ENCODE data around the gene NFIA.

DNA sequence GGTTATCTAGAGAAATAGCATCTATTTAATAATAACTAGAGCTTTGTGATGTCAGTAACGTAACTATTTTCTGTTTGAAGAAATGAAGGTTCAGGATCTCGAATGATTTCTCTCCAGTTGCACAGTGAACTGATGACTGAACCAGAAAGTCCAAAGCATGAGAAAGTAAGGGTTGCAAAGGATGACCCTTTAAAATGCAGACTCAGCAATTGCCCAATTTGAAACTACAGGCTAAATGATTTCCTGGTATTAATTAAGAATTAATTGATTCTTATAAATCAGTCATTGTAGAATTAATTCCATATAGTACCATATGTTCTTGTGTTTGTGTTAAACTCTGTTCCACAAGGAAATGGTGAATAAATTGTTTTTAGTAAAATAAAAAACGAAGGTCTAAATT, 318.6 kb downstream of the NFIA start:
- TF ChIP-seq, protein P1, sequence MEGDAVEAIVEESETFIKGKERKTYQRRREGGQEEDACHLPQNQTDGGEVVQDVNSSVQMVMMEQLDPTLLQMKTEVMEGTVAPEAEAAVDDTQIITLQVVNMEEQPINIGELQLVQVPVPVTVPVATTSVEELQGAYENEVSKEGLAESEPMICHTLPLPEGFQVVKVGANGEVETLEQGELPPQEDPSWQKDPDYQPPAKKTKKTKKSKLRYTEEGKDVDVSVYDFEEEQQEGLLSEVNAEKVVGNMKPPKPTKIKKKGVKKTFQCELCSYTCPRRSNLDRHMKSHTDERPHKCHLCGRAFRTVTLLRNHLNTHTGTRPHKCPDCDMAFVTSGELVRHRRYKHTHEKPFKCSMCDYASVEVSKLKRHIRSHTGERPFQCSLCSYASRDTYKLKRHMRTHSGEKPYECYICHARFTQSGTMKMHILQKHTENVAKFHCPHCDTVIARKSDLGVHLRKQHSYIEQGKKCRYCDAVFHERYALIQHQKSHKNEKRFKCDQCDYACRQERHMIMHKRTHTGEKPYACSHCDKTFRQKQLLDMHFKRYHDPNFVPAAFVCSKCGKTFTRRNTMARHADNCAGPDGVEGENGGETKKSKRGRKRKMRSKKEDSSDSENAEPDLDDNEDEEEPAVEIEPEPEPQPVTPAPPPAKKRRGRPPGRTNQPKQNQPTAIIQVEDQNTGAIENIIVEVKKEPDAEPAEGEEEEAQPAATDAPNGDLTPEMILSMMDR (IDR thresholded peaks at IDR 0.05): no peak
- no peak for TF ChIP-seq EZH2 (IDR thresholded peaks at IDR 0.05; ENCODE audit: borderline replicate concordance, insufficient read depth, low read depth, low read length, poor library complexity, severe bottlenecking)

Data from B cell (primary cell).